DND-41 (cell line): ENCODE results near the gene RAD23B.

Experiments used
- EZH2 ChIP-seq: IDR thresholded peaks from 3 replicates; pipeline ENCODE4 v1.6.1; 2012; ENCODE audit warnings: borderline replicate concordance, low read depth, mild to moderate bottlenecking, moderate library complexity, low read length, inconsistent platforms; ENCODE audit not compliant: severe bottlenecking
- TF ChIP-seq, protein P1 (sequence below): IDR thresholded peaks from 2 replicates; pipeline ENCODE4 v1.5.1; 2012; ENCODE audit warnings: borderline replicate concordance, low read length, moderate library complexity, mild to moderate bottlenecking; ENCODE audit not compliant: poor library complexity, severe bottlenecking; ENCODE audit errors: extremely low read depth

DNA sequence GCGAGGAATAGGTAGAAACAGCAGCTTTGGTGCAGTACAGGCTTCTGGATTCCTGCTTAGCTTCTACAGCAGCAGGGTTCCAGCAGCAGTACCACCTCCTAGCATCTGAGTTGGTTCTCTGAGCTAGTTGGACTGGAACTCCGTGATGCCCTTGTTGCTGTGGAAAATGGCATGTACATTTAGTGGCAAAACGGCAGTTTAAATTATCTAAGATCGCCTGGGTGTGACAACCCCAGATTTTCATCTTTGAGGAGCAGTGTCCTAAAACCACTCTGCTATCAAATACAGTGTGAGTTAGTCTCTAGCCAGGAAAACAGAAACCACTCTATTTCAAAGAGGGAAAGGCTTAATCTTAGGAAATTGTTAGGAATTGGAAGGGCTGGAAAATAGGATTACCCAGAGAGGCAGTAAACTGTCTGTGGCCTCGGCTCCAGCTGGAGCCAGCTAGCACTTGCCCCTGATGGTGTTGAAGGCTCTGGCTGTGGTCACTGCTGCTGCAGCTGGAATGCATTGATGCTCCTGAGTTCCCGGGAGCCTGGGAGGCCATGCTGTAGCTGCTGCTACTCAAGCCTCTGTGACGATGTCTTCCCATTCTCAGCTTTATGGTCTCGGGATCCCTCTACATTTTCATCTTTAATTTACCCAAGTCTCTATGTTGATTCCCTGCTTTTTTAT is 29.4 kb downstream of the RAD23B start:
- TF ChIP-seq EZH2 = no peak
- TF ChIP-seq, protein P1, sequence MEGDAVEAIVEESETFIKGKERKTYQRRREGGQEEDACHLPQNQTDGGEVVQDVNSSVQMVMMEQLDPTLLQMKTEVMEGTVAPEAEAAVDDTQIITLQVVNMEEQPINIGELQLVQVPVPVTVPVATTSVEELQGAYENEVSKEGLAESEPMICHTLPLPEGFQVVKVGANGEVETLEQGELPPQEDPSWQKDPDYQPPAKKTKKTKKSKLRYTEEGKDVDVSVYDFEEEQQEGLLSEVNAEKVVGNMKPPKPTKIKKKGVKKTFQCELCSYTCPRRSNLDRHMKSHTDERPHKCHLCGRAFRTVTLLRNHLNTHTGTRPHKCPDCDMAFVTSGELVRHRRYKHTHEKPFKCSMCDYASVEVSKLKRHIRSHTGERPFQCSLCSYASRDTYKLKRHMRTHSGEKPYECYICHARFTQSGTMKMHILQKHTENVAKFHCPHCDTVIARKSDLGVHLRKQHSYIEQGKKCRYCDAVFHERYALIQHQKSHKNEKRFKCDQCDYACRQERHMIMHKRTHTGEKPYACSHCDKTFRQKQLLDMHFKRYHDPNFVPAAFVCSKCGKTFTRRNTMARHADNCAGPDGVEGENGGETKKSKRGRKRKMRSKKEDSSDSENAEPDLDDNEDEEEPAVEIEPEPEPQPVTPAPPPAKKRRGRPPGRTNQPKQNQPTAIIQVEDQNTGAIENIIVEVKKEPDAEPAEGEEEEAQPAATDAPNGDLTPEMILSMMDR = no peak
